ENCODE measurements around the gene FAM78A.
"Not testable (repeated sequence)": the region's sequence is repeated elsewhere in the genome, so short reads cannot be mapped to it uniquely, and the experiment has no call there.

Gene FAM78A

DNA sequence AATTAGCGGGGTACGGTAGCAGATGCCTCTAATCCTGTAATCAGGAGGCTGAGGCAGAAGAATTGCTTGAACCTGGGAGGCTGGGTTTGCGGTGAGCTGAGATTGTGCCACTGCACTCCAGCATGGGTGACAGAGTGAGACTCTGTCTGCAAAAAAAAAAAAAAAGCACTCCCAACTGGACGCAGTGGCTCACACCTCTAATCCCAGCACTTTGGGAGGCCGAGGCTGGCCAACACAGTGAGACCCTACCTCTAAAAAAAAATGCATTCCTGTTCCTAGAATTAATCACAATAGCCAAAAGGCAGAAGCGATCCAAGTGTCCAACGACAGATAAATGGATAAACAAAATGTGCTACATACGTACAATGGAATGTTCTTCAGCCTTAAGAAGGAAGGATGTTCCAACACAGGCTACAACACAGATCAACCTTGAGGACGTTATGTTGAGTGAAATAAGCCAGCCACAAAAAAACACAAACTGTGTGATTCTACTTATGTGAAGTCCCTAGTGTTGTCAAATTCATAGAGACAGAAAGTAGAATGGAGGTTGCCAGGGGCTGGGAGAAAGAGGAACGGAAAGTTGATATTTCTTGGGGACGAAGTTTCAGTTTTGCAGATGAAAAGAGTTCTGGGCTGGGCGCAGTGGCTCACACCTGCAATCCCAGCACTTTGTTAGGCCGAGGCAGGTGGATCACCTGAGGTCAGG is 13.8 kb downstream of the FAM78A start:
- peak; percentile 93 for DNase-seq

DNA sequence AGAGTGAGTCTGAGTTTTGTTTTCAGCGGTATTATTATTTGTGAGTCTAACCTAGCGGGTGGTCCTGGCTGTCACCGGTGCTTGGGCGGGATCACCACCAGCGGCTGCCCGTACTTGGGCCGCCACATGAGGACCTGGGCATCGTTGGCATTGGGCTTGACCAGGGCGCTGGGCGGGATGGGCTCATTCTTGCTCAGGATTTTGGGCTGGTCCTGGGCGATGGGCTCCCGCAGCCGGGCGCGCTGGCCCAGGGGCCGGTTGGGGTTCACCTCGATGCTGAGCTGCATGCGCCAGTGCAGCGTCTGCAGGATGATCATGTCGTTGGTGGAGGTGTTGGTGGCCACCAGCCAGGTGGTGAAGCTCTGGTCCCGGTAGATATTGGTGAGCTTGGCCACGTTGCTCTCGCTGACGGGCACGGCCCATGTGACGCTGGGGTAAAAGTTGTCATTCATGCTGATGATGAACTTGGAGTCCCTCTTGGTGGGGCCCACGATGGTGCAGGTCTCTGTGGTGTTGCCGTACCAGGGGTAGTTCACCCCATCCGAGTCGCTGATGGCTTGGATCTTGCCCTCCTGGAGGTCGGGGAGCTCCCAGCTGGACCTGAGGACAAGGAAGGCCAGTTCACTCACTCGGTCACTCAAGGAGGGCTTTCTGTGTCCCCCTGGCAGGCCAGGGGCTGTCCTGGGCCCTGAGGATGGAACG is 15.4 kb downstream of the FAM78A start:
- no peak for DNase-seq

DNA sequence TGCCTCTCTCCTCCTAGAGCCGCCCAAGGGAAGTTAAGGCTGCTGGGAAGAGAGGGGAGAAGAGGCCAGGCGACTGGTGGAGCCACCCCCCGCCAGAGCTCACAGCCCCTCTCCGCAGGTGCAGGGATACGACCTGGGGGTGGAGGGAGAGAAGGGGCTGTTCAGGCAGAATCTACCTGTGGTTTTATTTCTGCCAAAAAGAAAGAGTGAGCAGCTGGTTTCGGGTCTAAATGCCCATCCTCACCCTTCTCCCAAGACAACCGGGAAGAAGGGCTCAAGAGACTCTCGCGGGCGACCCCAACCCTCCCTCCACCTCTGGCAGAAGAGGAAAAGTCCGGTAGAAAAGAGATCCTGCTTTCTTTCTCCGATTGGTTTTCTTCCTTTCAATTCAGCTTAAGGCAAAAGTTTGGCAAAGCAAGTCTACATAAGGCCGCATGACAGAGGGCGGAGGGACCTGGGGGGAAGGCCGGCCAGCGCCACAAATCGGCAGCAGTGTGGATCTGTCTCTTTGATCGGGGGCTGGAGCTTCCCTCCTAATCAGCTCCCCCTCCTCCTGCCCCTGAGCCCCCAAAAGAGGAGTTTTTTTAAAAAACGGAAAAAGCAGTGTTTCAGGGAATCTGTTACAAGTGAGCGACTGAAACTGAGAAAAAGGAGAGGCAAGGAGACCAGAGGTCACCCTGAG is 16.3 kb downstream of the FAM78A start:
- DNase-seq, result no peak

DNA sequence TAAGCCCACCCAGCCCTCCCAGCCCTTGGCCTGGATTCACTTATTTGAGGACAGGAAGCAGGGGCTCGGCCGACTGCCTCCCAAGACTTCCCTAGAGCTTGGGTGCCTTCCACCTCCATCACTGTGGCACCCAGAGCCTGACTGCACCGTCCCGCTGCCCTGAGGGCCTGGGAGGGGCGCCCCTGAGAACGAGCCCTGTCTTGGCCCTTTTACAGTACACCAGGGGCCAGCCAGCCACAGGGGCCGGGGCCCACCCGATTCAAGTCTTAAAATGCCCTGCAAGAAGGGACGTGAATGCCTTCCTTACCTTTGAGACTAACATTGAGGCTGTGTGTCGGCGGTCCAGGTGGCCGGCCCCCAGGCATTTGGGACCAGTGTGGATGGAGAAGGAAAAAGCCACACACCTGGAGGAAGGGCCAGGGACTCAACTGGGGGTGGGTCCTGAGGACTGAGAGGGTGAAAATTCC is 16.8 kb downstream of the FAM78A start:
- no peak for DNase-seq

DNA sequence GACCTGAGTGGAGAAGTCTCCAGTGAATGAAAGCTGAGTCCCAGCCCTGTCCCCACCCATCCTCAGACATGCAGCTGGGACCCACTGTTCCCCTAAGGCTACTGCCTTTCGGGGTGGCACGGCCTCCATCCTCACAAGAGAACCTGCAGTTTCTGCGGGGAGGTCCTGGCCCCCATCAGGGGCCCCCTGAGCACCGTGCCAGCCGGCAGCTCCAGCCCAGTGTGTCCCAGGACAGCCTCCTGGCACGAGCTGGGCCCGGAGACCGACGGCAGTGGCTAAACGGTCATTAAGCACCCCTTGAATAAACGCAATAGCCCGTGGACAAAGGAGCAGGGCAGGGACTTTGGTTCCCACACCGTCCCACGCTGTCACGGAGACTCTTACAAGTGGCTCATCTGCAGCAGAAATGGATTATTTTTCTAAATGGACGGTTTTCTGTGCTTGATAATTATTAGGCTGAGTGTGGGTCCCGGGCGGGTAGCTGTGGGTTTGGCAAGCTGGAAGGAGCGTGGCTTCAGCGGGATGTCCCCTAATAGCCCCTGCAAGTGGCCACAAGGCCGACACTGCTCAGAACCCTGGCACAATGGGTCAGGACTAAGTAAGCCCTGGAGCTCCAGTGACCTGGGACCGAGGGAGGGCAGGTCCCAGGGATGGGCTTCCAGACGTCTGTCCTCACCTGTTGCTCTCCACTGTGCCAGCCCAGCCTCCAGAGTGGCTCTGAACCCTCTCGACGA is 17.4 kb downstream of the FAM78A start:
- no peak for DNase-seq

DNA sequence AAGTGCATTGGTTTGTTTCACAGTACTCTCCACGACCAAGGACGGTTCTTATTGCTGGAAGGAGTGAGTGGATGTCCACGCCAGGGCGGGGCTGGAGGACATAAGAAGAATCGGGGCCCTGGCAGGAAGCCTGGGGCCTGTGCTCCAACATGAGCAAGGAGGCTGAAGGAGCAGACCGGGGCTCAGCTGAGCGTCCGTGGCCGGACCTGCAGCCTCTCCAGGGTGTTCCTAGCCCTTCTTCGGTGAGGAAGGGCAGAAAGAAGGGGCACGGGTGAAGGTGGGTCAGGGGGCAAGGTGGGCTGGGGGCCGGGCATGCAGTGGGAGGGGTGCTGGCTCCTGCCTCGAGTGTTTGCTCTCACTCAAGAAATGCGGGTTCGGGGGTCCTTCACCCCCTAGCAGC is 18.1 kb downstream of the FAM78A start:
- no peak for DNase-seq

DNA sequence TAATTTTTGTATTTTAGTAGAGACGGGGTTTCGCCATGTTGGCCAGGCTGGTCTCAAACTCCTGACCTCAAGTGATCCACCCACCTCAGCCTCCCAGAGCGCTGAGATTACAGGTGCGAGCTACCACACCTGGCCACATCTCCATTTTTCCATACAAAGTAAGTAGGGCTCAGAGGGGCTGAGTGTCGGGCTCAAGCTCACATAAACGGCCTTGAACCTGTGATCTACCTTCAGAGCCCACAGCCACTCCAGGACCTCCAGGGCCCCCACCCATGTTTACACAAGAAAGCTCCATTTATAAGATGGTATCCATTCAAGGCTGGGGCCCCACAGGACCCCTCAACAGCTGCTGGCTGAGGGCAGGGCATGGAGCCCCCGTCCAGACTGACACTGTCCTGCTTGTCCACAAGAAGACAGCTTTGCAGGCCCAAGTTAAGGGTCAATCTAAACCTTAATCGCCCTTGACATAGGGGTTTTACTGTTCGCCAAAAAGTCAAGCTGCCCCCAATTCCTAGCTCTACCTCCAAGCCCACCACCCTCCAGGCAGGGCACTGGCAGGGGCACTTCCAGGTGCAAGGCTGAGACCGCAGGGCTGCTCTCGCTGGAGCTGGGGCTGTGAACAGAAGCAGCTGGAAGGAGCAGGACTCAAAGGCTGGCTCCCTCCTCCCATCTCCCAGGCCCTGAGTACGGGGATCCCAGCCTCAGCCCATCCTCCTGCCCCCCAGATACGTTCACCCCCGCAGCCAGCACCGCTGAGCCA is 18.9 kb downstream of the FAM78A start:
- DNase-seq, result no peak

DNA sequence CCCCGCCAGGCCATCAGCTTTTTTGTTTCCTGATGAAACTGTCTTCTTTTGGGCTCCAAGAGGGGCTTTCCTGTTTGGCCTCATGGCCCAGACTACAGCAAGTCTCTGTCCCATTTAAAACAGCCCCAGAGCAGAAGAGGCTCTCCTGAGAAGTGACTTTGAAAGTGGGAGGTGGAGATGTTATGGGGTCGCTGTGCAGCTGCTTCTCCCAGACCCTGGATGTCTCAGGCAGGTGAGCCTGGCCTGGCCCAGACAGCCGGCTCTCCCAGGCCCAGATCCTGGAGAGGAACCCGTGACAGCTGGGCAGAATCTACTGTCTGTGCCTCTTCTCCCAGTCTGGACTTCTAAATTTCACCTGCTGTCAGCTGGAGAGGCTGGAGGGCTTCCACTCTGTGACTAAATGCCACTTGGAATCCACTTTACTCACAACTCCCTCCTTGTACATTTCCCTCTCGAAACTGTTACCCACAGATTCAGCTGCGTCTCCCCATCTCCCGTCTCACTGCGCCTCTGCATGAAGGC is 20.6 kb downstream of the FAM78A start:
- no peak for DNase-seq

DNA sequence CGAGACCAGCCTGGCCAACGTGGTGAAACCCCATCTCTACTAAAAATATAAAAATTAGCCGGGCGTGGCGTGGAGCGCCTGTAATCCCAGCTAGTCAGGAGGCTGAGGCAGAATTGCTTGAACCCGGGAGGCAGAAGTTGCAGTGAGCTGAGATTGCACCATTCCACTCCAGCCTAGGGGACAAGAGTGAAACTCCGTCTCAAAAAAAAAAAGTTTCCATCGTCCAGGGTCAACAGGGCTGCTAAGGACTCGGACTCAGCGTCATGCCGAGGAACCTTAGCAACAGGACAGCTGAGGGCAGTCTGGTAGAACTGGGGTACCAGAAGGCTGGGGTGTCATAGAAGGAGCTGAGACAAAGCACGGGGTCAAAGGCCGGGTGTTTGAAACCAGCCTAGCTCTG is 21.7 kb downstream of the FAM78A start:
- DNase-seq, result no peak

DNA sequence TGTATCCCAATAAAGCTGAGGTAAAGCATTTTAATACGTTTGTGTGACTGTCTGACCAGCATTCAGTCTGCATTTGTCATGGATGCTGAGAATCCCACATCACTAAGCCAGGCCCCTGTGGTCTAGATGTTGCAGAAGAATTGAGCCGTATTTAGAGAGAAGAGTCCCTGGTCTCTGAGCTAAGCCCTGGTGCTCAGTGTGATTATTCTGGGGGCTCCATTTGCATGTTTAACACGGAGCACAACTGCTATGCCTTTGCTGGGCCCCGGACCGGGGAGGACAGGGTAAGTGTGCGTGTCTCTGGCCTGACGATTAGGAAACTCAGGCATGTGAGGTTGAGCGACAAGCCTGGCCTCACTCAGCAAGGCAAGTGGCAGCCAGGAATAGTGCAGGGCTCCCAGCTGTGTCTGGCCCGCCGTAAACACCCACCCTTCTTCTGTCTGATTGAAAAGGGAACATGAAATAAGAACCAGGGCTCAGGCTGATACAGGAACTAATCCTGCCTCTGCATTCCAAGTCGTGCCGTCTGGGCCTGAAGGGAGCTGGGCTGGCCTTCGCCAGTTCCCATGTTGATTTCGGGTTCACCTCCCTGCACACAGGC is 22.3 kb downstream of the FAM78A start:
- no peak for DNase-seq

DNA sequence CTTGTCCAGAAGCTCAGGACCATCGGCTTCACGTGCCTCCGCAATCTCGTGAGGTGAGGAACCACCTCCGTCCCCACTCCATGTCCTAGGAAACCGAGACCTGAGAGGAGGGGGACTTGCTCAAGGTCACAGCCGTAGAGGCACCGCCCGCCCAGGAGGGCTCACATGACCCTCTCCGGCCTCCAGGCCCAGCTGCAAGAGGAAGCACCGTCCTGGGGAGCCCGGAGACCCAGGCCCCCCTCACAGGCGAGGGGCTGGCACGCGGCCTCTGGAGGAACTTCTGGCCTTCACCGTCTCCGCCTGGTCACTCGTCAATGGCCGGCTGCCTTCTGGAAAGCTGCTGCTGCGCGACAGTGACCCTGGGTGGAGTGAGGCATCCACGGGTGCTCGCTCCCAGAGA is 24.2 kb downstream of the FAM78A start:
- no peak for DNase-seq

DNA sequence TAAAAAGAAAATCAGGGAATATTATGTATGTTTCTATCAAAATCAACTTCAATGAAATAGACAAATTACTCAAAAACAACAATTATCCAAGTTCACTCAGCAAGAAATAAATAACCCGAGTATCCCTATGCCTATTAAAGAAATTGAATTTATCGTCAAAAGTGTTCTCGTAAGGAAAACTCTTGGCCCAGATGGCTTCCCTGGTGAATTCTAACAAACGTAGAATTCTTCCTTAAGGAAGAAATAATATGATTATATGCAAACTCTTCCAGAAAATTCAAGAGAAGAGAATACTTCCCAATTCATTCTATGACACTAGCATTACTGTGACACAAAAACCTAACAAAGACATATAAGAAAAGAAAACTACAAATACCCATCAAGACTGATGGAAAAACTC is 29.7 kb downstream of the FAM78A start:
- no peak for DNase-seq

DNA sequence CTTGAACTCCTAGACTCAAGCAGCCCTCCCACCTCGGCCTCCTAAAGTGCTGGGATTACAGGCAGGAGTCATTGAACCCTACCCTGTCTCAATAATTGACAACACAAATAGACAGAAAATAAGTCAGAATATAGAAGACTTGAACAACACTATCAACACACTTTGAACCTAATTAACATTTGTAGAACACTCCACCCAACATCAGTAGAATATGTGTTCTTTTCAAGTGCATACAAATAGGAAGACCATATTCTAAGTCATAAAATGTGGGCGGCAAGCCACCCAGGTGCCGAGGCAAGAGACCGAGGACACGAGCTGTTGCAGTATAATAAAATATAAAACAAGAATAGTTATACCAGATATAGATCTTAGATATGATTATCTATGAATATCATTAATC is 32.0 kb downstream of the FAM78A start:
- DNase-seq, result not testable (repeated sequence)

DNA sequence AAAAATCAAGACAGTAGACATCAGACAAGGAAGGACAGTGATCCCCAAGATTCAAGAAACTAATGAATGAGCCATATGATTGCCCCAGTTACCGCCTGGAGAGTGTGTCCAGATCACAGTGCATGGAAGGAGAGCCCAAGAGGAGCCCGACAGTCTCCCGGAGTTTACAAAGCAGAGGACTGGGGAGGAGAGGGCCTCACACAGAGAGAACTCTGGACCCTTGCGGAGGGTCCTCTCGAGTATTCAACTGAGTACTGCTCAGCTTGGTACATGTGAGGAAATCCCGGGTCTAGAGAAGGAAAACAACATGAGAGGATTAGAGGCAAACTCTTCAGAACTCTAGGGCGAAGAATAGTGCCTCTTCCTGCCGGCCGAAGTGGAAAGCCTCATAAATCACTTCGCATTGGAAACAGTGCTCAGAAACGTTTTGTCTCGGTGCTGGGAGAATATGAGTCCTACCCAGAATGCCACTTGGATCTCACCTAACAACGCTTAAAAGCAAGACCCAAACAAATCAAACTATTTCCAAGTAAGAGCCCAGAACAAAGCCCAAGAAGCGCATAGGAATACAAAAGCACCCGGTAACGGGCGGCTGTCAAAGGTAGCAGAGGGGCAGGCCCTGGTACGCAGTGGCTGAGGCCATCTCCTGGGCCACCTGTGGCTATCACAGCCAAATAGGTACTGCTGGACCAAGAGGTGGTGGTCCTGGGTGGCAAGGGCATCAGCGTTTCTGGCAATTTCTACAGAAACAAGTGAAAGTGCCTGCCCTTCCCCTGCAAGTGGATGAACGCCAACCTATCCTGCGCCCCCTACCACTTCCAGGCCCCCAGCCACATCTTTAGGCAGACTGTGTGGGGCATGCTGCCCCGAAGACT is 36.0 kb downstream of the FAM78A start:
- DNase-seq, result no peak

DNA sequence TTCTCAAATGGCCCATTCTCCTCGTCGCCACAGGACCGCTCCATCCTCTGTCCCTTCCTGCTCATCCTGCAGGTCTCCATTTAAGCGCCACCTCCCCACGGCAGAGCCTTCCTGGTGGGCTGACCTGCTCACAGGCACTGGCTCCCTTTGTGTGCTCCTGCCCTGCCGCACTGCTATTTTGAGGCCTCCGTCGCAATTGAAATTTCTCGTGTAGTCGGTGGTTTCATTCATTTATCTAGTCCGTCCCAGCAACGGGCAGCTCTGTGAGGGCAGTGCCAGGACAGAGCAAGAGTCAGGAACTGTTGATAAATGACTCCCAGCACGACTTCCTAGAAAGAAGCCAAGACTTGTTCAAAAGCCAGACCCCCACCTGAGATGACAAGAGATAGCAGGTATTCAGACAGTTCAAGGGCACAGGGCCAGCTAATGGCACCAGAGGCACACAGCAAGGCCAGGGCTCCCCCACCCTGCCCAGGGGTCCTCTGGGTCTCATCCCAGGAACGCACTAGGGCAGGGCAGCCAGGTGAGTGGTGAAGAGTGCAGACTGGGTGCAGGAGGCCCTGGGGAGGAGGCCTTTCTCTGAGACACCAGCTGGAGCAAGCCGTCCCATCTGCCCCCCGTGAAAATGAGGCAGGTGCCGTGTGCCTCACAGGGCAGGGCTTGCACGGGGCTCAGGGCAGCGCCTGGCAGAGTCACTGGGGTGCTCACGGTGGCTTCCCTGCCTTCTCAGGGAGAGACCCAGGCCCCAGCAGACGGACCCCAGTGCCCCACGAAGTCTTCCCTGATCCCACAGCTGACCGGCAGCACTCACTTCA is 36.9 kb downstream of the FAM78A start:
- no peak for DNase-seq

DNA sequence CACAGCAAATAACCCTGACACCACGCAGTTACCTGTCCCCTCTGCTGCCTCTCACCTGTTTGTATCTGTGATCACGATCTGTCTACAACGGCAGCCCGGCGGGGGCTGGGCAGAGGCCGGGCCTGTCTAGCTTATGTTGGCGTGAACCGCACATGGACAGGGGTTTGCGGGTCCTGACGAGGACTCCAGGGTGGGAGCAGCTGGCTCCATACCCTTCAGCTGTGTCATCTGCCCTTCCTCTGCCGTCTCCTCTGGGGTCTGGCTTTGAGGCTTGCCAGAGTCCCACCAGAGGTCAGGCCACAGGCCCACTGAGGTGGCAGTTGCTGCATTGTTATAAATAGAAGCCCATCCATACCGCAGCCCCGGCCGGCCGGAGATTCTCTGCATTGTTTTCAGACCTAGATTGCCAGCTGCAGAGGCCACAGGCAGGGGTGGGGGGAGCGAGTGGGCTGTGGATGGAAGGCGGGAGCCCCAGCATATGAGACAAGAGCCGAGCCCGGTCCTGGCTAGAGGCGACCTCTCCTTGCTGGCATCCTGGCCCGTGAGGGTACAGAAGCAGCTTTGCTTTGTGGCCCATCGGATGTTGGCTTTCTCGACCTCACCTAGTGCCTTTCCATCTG is 37.8 kb downstream of the FAM78A start:
- no peak for DNase-seq

DNA sequence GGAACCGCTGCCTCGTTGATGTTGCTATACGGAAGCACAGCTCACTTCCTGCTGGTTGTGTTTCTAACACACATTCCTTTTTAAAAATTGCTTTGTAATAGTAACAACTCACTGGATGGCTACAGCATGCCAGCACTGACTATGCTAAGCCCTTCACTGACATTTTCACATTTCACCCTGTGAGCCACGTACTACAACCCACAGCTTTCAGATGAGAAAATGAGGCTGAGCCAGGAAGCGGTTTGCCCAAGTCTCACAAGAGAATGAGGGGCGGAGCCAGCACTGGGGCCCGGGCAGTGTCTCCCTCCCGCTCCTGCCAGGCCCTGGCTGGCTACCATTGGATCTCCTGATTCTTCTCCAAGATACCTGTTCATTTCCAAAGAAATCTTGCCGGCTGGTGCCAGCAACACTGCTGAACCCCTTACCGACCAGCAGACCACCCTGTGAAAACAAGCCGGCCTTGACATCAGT is 38.3 kb downstream of the FAM78A start:
- peak; percentile 74 for DNase-seq

DNA sequence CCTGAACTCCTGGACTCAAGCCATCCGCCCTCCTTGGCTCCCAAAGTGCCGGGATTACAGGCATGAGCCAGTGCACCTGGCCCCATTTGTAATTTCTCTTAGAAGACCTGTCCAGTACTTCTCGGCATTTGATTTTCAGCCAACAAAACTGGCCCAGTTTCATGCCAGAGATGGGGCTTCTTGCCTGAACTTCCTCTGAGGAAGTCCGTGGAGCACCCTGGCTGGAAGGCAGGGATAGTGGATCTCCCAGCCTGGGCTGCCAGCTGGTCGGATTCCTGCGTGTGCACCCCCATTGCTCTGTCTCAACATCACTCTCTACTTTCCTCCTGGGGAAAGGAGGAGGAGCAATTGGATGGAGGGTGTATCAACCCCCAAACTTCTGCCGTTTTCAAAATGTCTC is 39.0 kb downstream of the FAM78A start:
- no peak for DNase-seq

DNA sequence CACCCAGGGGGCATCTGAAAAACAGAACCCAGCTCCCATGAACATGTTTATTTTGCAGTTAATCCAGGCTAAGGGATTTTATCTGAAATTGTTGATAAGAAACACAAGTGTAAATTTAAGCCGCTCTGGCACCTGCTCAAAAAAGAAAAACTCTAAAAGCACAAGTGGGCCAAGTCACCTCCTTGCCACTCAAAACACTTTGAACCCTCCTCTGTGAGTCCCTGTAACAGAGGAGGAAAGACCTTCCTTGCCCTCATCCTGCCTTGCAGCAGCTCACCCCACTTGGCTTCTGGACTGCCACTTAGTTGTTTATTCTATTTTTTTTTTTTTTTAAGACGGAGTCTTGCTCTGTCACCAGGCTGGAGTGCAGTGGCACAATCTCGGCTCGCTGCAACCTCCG is 39.5 kb downstream of the FAM78A start:
- no peak for DNase-seq
